ENCODE data around the gene RPAIN.

RPAIN gene

GRCh38 chr17:5464717-5465507, 44.9 kb downstream of the RPAIN start:
- DNase-seq: no peak
- in situ Hi-C loops (cut with HindIII; ENCODE audit: low pct_ligation_motif_present, low sequenced_read_pairs): no loop called here

GRCh38 chr17:5466295-5466694, 46.3 kb downstream of the RPAIN start:
- Histone ChIP-seq H3K36me3 (replicated peaks) (peaks cover 4% of the 10 kb centered on the region), H3K4me3 (ENCODE audit: low read depth, low read length) (no peak overlapping the region), H3K27ac (no peak overlapping the region), H3K27me3 (replicated peaks) (no peaks in the 10 kb centered on the region)
- DNase-seq: no peak
- in situ Hi-C loops (cut with HindIII; ENCODE audit: low pct_ligation_motif_present, low sequenced_read_pairs): no loop called here
- no peak for TF ChIP-seq CTCF (IDR thresholded peaks at IDR 0.05; ENCODE audit: low read depth, low read length, missing control alignments)

More at GRCh38 chr17:5464717-5465507, 44.9 kb downstream of the RPAIN start:
- Histone ChIP-seq H3K27me3 (replicated peaks) (no peaks in the 10 kb centered on the region), H3K36me3 (replicated peaks) (peaks cover 11% of the 10 kb centered on the region), H3K4me3 (ENCODE audit: low read depth, low read length) (no peak overlapping the region), H3K27ac (no peak overlapping the region)
- no peak for TF ChIP-seq CTCF (IDR thresholded peaks at IDR 0.05; ENCODE audit: low read depth, low read length, missing control alignments)

- no peak for DNase-seq
- H3K27ac ChIP-seq: no peak overlapping the region
Measured at GRCh38 chr17:5467416-5467815, 47.4 kb downstream of the RPAIN start.

GRCh38 chr17:5468075-5468473, 48.1 kb downstream of the RPAIN start:
- no peak for DNase-seq
- H3K36me3 ChIP-seq (replicated peaks): peaks cover 3% of the 10 kb centered on the region
- H3K4me3 ChIP-seq (ENCODE audit: low read depth, low read length): peak overlapping the region; percentile 86
- no peak for TF ChIP-seq CTCF (IDR thresholded peaks at IDR 0.05; ENCODE audit: low read depth, low read length, missing control alignments)
- no peak overlapping the region for H3K27ac ChIP-seq
- no peaks in the 10 kb centered on the region for H3K27me3 ChIP-seq (replicated peaks)
- in situ Hi-C loops (cut with HindIII; ENCODE audit: low pct_ligation_motif_present, low sequenced_read_pairs): no loop called here

More at GRCh38 chr17:5467416-5467815, 47.4 kb downstream of the RPAIN start:
- H3K27me3 ChIP-seq (replicated peaks): no peaks in the 10 kb centered on the region
- H3K4me3 ChIP-seq (ENCODE audit: low read depth, low read length): peak overlapping the region; percentile 86
- TF ChIP-seq CTCF (IDR thresholded peaks at IDR 0.05; ENCODE audit: low read depth, low read length, missing control alignments): no peak
- in situ Hi-C loops (cut with HindIII; ENCODE audit: low pct_ligation_motif_present, low sequenced_read_pairs): no loop called here
- H3K36me3 ChIP-seq (replicated peaks): peaks cover 3% of the 10 kb centered on the region

- Histone ChIP-seq H3K27me3 (replicated peaks) (no peaks in the 10 kb centered on the region), H3K27ac (no peak overlapping the region), H3K36me3 (replicated peaks) (peaks cover 29% of the 10 kb centered on the region), H3K4me3 (ENCODE audit: low read depth, low read length) (no peak overlapping the region)
- in situ Hi-C loops (cut with HindIII; ENCODE audit: low pct_ligation_motif_present, low sequenced_read_pairs): no loop called here
- no peak for DNase-seq
- no peak for TF ChIP-seq CTCF (IDR thresholded peaks at IDR 0.05; ENCODE audit: low read depth, low read length, missing control alignments)
Measured at GRCh38 chr17:5472511-5472910, 52.5 kb downstream of the RPAIN start.

- H3K27ac ChIP-seq: no peak overlapping the region
- H3K4me3 ChIP-seq (ENCODE audit: low read depth, low read length): no peak overlapping the region
- TF ChIP-seq CTCF (IDR thresholded peaks at IDR 0.05; ENCODE audit: low read depth, low read length, missing control alignments): no peak
- DNase-seq: no peak
- H3K36me3 ChIP-seq (replicated peaks): peaks cover 39% of the 10 kb centered on the region
- no peaks in the 10 kb centered on the region for H3K27me3 ChIP-seq (replicated peaks)
- in situ Hi-C loops (cut with HindIII; ENCODE audit: low pct_ligation_motif_present, low sequenced_read_pairs): no loop called here
Measured at GRCh38 chr17:5473906-5474305, 53.9 kb downstream of the RPAIN start.
